GM12874 (cell line): Measurements from ENCODE around the gene PSMC1.

Experiments used
- TF ChIP-seq, protein P1 (sequence below): IDR thresholded peaks from 2 replicates; pipeline ENCODE4 v1.5.1; 2011; ENCODE audit warnings: low read depth, mild to moderate bottlenecking, control low read depth, low read length, moderate library complexity; ENCODE audit not compliant: insufficient read depth

PSMC1 gene

GRCh38 chr14:90256354-90257131 lies at the start of gene PSMC1:
Gene PSMC1, plus strand, starts transcription at chr14:90256553. Its CDS starts 45 bp downstream, at chr14:90256598.
- TF ChIP-seq, protein P1, sequence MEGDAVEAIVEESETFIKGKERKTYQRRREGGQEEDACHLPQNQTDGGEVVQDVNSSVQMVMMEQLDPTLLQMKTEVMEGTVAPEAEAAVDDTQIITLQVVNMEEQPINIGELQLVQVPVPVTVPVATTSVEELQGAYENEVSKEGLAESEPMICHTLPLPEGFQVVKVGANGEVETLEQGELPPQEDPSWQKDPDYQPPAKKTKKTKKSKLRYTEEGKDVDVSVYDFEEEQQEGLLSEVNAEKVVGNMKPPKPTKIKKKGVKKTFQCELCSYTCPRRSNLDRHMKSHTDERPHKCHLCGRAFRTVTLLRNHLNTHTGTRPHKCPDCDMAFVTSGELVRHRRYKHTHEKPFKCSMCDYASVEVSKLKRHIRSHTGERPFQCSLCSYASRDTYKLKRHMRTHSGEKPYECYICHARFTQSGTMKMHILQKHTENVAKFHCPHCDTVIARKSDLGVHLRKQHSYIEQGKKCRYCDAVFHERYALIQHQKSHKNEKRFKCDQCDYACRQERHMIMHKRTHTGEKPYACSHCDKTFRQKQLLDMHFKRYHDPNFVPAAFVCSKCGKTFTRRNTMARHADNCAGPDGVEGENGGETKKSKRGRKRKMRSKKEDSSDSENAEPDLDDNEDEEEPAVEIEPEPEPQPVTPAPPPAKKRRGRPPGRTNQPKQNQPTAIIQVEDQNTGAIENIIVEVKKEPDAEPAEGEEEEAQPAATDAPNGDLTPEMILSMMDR = no peak

GRCh38 chr14:90213099-90213748 lies 43.1 kb upstream of the PSMC1 start:
- TF ChIP-seq, protein P1 = no peak

DNA sequence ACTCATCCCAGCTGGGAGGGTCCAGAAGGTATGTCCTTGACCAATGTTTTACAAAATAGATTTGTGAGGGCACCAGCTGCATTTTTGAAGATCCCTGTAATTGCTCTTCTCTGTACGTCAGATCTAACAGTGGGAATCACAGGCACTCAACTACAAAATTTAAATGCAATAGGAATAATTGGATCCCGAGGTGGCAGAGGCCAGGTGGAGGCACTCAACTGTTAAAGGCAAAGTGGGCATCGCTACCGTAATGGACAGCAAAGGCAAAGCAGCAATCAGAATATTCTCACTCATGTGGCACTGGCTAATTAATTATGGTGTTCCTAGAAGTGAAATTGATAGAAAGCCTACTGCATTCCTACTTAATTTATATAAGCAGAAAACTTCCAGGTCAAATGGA lies 27.9 kb upstream of the PSMC1 start:
- TF ChIP-seq, protein P1 = no peak

GRCh38 chr14:90235179-90235976 lies 21.0 kb upstream of the PSMC1 start:
- TF ChIP-seq, protein P1 = peak; percentile 88

DNA sequence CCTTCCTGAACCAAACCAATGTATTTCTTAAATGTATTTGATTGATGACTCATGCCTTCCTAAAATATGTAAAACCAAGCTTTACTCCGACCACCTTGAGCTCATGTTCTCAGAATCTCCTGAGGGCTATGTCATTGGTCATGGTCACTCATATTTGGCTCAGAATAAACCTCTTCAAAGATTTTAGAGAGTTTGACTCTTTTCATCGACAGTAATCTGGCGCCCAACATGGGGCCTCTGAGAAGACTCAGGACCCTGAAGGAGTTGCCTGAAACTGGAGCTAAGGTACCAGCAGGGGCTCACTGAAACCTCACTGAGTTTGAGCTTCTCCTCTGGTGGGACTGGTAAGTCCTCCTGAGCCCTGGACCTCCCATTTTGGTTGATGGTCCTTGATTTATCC lies 17.2 kb upstream of the PSMC1 start:
- TF ChIP-seq, protein P1 = no peak

GRCh38 chr14:90242444-90242843 lies 13.9 kb upstream of the PSMC1 start:
- TF ChIP-seq, protein P1 = no peak

DNA sequence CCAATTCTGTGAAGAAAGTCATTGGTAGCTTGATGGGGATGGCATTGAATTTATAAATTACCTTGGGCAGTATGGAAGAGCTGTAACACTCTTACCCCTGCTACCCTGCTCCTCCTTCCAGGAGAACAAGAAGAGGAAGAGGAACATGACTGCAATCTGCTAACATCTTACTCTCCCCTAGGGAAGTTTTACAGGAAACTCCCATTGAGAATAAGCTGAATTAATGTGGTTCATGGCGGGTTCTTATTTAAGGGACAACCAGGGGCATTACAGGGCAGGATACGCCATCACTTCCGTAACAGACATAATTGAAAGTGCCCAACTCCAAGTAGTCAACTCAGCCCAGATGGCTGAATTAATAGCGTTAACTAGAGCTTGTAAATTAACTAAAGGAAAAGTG lies 9.4 kb upstream of the PSMC1 start:
- TF ChIP-seq, protein P1 = no peak
